T-helper 1 cell treated with Interleukin-12 subunit alpha and Interleukin-12 subunit beta and Interleukin-4 antibody, amounts not matched to agents 30 μg/mL and 1 μg/mL, for 36 hours (primary cell): Measurements from ENCODE around the gene DIP2C.

Source experiments
- H3K27ac Mint-ChIP-seq: one replicate; pipeline ENCODE4 v1.8.0; 2021; ENCODE audit warnings: mild to moderate bottlenecking, mixed read lengths
- H3K27me3 Mint-ChIP-seq: one replicate; pipeline ENCODE4 v1.8.0; 2021; ENCODE audit warnings: low read depth, mixed read lengths
- H3K36me3 Mint-ChIP-seq: one replicate; pipeline ENCODE4 v1.8.0; 2021; ENCODE audit warnings: low read depth, mixed read lengths
- H3K4me1 Mint-ChIP-seq: one replicate; pipeline ENCODE4 v1.8.0; 2021; ENCODE audit warnings: low read depth, mixed read lengths
- H3K4me3 Mint-ChIP-seq: one replicate; pipeline ENCODE4 v1.8.0; 2021; ENCODE audit warnings: mild to moderate bottlenecking, moderate library complexity, mixed read lengths
- H3K9me3 Mint-ChIP-seq: one replicate; pipeline ENCODE4 v1.8.0; 2021; ENCODE audit warnings: mixed read lengths

DIP2C gene

DNA sequence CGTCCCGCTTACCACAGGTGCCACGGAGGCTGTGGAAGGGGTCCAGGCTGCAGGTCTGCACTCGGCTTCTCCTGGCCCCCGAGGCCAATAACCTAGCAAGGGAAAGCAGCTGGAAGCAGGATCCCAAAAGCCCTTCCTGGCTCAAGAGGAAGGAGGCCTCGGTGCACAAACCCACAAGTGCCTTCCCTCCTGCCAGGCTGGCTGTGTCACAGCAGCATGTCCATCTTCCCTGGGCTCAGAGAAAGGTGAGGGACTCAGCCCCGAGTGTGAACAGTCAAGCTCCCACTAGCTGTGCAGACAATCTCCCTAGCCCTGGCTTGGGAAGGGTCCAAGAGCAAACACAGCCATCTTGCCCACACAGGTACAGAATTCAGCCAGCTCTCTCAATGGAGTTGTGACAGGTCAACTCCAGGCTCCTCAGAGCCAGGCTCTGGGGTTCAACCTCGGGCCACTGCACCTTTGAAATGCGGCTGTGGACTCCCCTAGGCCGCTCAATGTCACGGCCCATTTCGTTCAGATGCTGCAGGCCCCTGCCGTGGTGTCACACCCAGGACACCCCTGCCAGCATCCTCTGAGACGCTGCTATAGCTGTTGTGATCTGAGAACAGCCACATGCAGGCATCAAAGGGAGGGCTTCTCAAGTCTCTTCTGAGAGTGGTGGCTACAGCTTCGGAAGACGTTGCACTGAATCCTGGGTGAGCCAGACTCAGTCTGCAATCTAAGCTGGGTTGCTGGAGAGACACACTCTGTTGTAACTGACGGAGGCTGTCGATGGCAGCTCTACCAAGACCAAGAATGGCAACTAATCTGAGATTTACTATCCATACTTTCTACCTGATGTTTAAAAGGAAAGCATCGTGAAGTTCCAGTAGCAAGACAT lies 137.9 kb downstream of the DIP2C start:
- Mint-ChIP-seq H3K4me3 (no peak overlapping the region), H3K27me3 (peaks cover 9% of the 10 kb centered on the region), H3K27ac (no peak overlapping the region), H3K9me3 (no peaks in the 10 kb centered on the region), H3K4me1 (no peaks in the 10 kb centered on the region), H3K36me3 (no peaks in the 10 kb centered on the region)

DNA sequence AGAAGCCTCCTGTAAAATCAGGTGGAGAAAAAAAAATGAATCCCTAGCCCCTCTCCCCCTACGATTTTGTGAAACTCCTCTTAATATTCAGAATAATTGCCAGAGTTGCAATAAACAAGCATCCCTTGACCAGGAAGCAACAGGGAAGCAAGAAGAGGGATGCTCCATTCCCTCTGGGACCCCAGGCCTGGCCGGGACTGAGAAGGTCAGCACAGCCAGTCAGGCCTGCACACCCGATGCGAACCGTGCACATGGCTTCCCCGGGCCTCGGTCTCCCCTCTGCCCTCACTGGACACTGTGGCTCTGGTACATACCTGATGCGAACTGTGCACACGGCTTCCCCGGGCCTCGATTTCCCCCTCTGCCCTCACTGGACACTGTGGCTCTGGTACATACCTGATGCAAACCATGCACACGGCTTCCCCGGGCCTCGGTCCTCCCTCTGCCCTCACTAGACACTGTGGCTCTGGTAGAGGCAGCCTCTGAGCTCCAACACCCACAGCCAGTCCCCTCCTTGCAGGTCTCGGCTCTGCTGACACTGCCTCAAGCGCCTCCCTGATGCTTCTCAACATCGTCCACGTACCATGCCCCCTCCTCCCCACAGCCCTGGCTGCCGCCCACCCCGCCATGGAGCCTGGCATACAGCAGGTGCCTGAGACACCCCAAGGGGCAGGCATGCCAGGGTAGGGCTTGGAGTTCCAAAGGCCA lies 138.6 kb downstream of the DIP2C start:
- Mint-ChIP-seq H3K4me1 (no peaks in the 10 kb centered on the region), H3K27me3 (peaks cover 9% of the 10 kb centered on the region), H3K4me3 (no peak overlapping the region)

DNA sequence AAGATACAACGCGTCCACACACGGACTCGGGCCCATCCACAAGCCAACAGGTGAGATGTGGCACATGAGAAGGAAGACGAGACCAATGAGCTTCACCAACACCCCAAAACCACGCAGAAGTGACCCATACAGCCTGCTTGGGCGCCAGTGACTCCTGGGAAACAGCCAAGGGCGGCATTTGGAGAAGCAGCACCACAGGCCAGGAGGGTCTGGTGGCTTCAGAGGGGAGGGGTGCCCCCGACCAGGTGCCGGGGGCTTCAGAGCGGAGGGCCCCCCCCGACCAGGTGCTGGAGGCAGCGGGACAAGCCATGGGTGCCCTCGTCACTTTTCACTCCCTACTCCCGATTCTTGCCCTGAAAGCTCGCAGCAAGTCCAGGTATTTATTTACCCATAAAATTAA lies 140.1 kb downstream of the DIP2C start:
- Mint-ChIP-seq H3K36me3 (no peaks in the 10 kb centered on the region), H3K27ac (no peak overlapping the region), H3K4me3 (no peak overlapping the region), H3K9me3 (no peaks in the 10 kb centered on the region), H3K27me3 (peaks cover 9% of the 10 kb centered on the region), H3K4me1 (peaks cover 2% of the 10 kb centered on the region)

More for the DNA sequence above, 138.6 kb downstream of the DIP2C start:
- H3K27ac Mint-ChIP-seq = no peak overlapping the region
- H3K36me3 Mint-ChIP-seq = no peaks in the 10 kb centered on the region
- H3K9me3 Mint-ChIP-seq = no peaks in the 10 kb centered on the region

DNA sequence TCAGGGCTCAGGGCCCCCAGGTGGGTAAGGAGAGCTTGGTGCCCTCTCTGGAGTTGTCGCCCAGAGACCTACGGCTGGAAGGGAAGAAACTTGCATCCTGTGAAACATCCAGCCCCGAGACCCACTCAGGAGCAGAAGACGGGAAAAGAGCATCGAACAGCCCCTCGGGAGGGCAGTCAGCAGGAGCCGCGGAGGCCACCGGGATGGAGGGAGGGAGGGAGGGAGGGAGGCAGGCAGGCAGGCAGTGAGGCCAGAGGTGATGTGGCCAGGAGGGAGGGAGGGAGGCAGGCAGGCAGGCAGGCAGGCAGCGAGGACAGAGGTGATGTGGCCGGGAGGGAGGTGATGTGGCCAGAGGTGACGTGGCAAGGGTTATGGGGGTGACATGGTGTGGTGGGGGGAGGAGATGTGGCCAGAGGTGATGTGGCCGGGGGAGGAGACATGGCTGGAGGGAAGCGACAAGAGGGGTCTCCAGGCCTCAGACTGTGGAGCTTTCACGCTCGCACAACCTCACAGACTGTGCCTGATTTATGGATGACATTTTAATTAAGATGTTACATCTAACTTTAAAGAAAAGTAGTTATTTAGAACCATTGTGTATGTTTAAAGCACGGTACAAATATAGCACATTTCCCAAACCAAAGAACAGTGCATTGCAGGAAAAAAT lies 141.1 kb downstream of the DIP2C start:
- Mint-ChIP-seq H3K27ac (no peak overlapping the region), H3K36me3 (no peaks in the 10 kb centered on the region), H3K4me1 (peaks cover 2% of the 10 kb centered on the region), H3K27me3 (peaks cover 9% of the 10 kb centered on the region), H3K9me3 (no peaks in the 10 kb centered on the region), H3K4me3 (no peak overlapping the region)

DNA sequence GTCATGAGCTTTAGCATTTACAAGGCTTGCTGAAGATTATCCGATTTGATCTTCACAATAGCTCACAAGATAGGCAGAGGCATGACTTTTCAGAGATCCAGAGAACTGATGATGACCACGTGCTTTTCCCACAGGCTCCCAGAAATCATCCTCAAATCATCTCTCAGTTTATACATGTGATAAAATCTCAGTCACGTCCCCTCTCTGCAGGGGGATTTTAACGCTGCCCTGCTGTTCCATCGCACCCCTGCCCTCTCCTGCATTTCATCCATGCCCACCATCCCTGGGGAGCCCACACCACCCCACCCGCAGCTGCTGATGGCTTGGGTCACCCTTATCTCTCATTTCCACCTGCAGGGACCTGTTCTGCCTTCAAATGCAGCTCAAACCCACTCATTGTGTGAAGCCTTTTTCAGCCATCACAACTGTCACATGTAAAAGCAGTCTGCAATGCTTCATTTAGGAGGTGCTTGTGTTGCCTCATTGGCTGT lies 141.8 kb downstream of the DIP2C start:
- no peaks in the 10 kb centered on the region for H3K9me3 Mint-ChIP-seq
- H3K27me3 Mint-ChIP-seq = peaks cover 9% of the 10 kb centered on the region
- H3K36me3 Mint-ChIP-seq = no peaks in the 10 kb centered on the region
- peaks cover 2% of the 10 kb centered on the region for H3K4me1 Mint-ChIP-seq
- H3K27ac Mint-ChIP-seq = no peak overlapping the region
- no peak overlapping the region for H3K4me3 Mint-ChIP-seq

DNA sequence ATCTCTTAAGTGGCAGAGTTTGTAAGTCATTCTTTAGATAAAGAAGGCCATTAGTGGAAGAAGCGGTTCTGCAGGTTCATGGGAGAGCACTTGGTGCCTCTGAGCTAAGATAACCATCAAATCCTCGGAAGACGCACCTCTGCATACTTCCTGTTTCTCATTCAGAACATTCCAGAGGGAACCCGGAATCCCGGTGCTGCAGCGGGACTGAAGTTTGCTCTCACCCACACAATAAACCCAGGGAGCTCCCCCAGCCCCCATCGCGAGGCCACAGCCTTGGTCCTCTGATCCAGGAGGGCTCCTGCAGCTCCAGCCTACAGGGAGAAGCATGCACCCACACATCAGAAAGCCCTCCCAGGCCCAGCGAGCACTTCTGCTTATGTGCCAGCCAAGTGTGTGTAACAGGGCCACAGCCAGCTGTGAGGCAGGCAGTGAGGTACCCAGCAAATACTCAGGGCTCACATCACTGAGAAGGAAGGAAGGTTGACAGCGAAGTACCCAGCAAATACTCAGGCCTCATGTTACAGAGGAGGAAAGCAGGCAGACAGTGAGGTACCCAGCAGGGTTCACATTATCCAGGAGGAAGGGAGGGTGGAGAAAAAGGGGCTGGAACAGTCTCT lies 142.4 kb downstream of the DIP2C start:
- Mint-ChIP-seq H3K27ac (no peak overlapping the region), H3K27me3 (peaks cover 9% of the 10 kb centered on the region), H3K4me1 (peaks cover 2% of the 10 kb centered on the region), H3K4me3 (no peak overlapping the region), H3K36me3 (no peaks in the 10 kb centered on the region), H3K9me3 (no peaks in the 10 kb centered on the region)

DNA sequence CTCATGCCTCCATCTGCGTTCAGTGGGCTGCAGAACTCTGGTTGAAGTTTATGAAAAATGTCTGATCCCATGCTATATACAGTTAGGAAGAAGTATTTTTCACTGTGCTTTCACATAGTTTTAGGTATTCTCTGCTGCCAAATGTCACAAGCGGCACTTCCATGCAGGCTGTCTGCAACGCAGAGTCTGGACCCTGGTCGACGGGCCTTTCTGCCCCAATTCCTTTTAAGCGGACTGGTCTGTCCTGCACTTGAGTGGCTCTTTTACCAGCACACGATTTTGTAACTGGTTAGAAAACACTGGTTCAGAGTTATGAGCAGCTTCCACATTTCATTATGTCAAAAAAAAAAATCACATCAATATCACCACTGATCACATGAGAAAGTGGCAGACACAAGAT lies 143.0 kb downstream of the DIP2C start:
- no peaks in the 10 kb centered on the region for H3K36me3 Mint-ChIP-seq
- no peak overlapping the region for H3K27ac Mint-ChIP-seq
- no peaks in the 10 kb centered on the region for H3K9me3 Mint-ChIP-seq
- H3K27me3 Mint-ChIP-seq = peaks cover 12% of the 10 kb centered on the region
- H3K4me3 Mint-ChIP-seq = no peak overlapping the region
- H3K4me1 Mint-ChIP-seq = peaks cover 2% of the 10 kb centered on the region

DNA sequence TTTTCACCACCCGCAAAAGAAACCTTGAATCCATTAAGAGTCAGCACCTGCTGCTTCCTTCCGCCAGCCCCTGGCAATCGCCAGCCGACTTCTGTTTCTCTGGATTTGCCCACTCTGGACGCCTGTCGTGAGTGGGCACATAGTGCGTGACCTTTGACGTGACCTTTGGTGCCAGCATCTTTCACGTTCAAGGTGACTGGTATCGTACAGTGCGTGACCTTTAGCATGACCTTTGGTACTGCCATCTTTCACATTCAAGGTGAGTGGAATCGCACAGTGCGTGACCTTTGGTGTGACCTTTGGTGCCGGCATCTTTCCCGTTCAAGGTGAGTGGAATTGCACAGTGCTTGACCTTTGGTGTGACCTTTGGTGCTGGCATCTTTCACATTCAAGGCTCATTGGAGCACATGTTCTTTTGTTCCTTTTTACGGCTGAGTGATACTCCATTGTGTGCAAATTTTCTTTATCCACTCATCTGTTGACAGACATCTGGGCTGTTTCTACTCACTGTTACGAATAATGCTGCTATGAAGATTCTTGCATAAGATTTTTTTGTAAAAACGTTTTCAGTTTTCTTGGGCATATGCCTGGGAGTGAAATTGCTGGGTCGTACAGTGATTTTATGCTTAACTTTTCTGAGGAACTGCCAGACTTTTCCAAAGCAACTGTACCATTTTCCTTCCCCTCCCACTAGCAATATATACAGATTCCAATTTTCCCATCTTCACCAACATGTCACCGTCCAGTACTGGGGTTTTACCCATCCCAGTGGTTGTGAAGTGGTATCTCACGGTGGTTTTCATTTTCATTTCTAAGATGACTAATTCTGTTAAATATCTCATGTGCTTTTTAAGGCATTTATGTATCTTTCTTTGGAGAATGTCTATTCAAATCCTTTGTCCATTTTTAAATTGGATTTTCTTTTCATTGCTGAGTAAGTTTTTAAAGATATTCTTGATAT lies 145.3 kb downstream of the DIP2C start:
- no peak overlapping the region for H3K27ac Mint-ChIP-seq
- no peak overlapping the region for H3K4me3 Mint-ChIP-seq
- H3K4me1 Mint-ChIP-seq = peaks cover 2% of the 10 kb centered on the region
- H3K27me3 Mint-ChIP-seq = peaks cover 24% of the 10 kb centered on the region
- no peaks in the 10 kb centered on the region for H3K36me3 Mint-ChIP-seq
- no peaks in the 10 kb centered on the region for H3K9me3 Mint-ChIP-seq

DNA sequence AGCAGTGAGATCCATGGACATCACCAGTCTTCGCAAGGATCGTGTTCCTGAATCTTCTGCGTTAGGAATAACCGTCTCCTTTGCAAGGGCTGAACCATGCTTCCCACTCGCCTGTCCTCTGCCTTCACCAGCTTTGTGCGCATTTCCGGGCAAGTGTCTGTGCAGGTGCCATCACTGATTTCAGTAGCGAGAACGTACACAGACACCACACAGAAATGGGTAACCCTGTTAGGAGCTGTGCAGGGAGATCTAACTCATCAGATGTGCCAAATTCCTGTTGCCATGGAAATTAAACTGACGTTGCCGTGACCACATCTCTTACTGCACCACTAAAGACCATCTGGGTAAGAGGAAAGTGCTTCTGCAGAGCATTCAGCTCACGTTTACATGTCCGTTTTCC lies 146.3 kb downstream of the DIP2C start:
- no peak overlapping the region for H3K27ac Mint-ChIP-seq
- no peaks in the 10 kb centered on the region for H3K36me3 Mint-ChIP-seq
- peaks cover 22% of the 10 kb centered on the region for H3K27me3 Mint-ChIP-seq
- no peak overlapping the region for H3K4me3 Mint-ChIP-seq
- no peaks in the 10 kb centered on the region for H3K9me3 Mint-ChIP-seq
- H3K4me1 Mint-ChIP-seq = peaks cover 2% of the 10 kb centered on the region

DNA sequence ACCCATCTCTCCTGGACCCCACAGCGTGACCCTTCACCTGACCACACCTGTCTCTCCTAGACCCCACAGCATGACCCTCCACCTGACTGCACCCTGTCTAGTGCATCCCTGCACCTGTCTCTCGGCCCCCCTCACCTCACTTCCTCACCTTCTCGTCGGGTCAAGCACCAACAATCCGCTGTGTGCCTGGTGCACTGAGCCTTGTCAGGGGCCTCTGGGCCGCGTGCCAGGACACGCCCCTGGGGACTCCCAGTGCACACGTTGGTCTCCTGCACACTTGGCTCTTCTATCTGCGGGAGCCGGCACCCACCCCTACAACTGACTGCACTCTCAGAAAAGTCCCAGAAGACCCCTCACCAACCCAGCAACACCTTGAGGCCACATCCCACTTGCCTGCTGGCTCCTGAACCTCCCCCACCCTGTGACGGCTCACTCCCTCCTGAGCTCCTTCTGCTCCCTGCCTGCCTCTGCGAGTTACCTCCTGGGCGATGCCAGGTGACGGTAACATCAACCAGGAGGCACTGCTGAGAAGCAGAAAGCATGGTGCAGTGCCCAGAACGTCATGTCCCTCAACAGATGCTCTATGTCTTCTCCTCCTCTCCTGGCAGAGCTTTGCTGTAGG lies 147.6 kb downstream of the DIP2C start:
- peaks cover 2% of the 10 kb centered on the region for H3K4me1 Mint-ChIP-seq
- no peaks in the 10 kb centered on the region for H3K36me3 Mint-ChIP-seq
- peaks cover 17% of the 10 kb centered on the region for H3K27me3 Mint-ChIP-seq
- H3K9me3 Mint-ChIP-seq = no peaks in the 10 kb centered on the region
- H3K4me3 Mint-ChIP-seq = no peak overlapping the region
- H3K27ac Mint-ChIP-seq = no peak overlapping the region

DNA sequence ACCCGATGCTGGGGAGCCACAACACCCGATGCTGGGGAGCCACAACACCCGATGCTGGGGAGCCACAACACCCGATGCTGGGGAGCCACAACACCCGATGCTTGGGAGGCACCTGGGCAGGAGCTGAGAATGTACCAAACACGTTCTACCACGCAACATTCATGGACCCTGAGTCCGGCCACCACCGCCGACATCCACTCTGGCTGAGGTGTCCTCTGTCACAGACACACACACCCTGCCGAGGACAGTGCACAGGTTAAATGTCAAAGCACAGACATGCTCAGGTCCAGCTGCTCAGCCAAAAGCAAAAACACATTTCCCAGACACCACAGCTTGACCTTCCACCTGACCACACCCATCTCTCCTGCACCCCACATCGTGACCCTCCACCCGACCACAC lies 148.4 kb downstream of the DIP2C start:
- Mint-ChIP-seq H3K27me3 (peaks cover 16% of the 10 kb centered on the region), H3K36me3 (no peaks in the 10 kb centered on the region), H3K4me1 (peaks cover 2% of the 10 kb centered on the region)

DNA sequence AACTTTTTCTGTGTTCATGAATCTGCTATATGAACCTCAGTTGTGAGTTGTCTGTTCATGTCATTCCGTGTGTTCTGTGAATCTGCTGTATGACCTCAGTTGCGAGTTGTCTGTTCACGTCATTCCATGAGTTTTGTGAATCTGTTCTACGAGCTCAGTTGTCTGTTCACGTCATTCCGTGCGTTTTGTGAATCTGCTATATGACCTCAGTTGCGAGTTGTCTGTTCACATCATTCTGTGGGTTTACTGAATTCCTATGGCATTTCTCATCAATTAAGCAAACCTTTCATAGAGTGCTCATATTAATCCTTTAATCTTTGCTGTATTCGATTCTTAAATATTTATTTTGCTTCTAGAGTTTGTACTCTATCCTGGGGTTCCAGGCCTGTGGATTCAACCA lies 150.6 kb downstream of the DIP2C start:
- H3K4me3 Mint-ChIP-seq = no peak overlapping the region
- no peak overlapping the region for H3K27ac Mint-ChIP-seq
- H3K4me1 Mint-ChIP-seq = no peaks in the 10 kb centered on the region
- no peaks in the 10 kb centered on the region for H3K36me3 Mint-ChIP-seq
- H3K27me3 Mint-ChIP-seq = peaks cover 16% of the 10 kb centered on the region
- H3K9me3 Mint-ChIP-seq = no peaks in the 10 kb centered on the region

More for the DNA sequence above, 148.4 kb downstream of the DIP2C start:
- Mint-ChIP-seq H3K4me3 (no peak overlapping the region), H3K27ac (no peak overlapping the region), H3K9me3 (no peaks in the 10 kb centered on the region)

DNA sequence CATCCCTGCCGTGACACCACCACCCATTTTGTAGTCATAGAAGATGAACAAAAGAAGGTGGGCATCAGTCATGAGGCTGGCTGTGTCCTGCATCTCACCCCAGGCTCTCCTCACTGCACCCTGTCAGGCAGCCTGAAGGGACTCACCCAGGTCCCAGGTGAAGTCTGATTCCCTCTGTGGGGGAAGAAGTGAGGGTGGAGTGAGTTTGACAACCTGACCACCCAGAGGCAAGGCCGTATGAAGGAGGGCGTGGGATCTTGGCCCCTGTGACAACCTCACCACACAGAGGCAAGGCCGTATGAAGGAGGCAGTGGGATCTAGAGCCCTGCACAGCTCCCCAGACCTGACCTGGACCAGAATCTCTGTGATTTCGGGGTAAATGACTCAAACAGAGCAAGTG lies 152.5 kb downstream of the DIP2C start:
- H3K27me3 Mint-ChIP-seq = peaks cover 16% of the 10 kb centered on the region
- H3K36me3 Mint-ChIP-seq = no peaks in the 10 kb centered on the region
- H3K9me3 Mint-ChIP-seq = no peaks in the 10 kb centered on the region
- H3K4me3 Mint-ChIP-seq = no peak overlapping the region
- H3K4me1 Mint-ChIP-seq = no peaks in the 10 kb centered on the region
- no peak overlapping the region for H3K27ac Mint-ChIP-seq
